H9 (cell line): ENCODE results near the gene HMGCS1. TPM values are rescaled to one million over a fixed set of nuclear protein-coding genes. Genes with fewer than 3 reads are reported as not detected.

Source experiments
- DNase-seq: peaks from one replicate; pipeline ENCODE4 v3.0.0-alpha.2; 2017
- H2AFZ ChIP-seq: one replicate; pipeline ENCODE4 v1.6.1; 2013; ENCODE audit warnings: mild to moderate bottlenecking, low read length, control low read depth, moderate library complexity
- H2AK5ac ChIP-seq: 2 replicates; pipeline ENCODE4 v1.6.1; 2013; ENCODE audit warnings: low read length, control low read depth, mixed read lengths; ENCODE audit not compliant: insufficient read length
- H2BK120ac ChIP-seq: one replicate; pipeline ENCODE4 v1.6.1; 2013; ENCODE audit warnings: low read depth, mild to moderate bottlenecking, low read length, control low read depth, inconsistent platforms; ENCODE audit not compliant: poor library complexity, severe bottlenecking
- H2BK12ac ChIP-seq: 2 replicates; pipeline ENCODE4 v1.6.1; 2013; ENCODE audit warnings: low read length, control low read depth, mixed read lengths, low read depth; ENCODE audit not compliant: insufficient read length
- H2BK15ac ChIP-seq: 2 replicates; pipeline ENCODE4 v1.6.1; 2013; ENCODE audit warnings: low read depth, low read length, control low read depth
- H2BK20ac ChIP-seq: one replicate; pipeline ENCODE4 v1.6.1; 2013; ENCODE audit warnings: low read depth, mild to moderate bottlenecking, low read length, control low read depth, inconsistent platforms; ENCODE audit not compliant: poor library complexity, severe bottlenecking
- H2BK5ac ChIP-seq: 2 replicates; pipeline ENCODE4 v1.6.1; 2013; ENCODE audit warnings: low read length, control low read depth, mixed read lengths; ENCODE audit not compliant: insufficient read length
- H3K14ac ChIP-seq: 2 replicates; pipeline ENCODE4 v1.6.1; 2013; ENCODE audit warnings: low read length, control low read depth; ENCODE audit not compliant: insufficient read depth
- H3K18ac ChIP-seq: 2 replicates; pipeline ENCODE4 v1.6.1; 2013; ENCODE audit warnings: low read depth, mild to moderate bottlenecking, mixed read lengths, low read length, control low read depth; ENCODE audit not compliant: insufficient read length
- H3K23ac ChIP-seq: 2 replicates; pipeline ENCODE4 v1.6.1; 2013; ENCODE audit warnings: low read length, control low read depth, mixed read lengths, low read depth; ENCODE audit not compliant: insufficient read length
- H3K23me2 ChIP-seq: 2 replicates; pipeline ENCODE4 v1.6.1; 2013; ENCODE audit warnings: low read depth, mild to moderate bottlenecking, mixed read lengths, low read length, control low read depth; ENCODE audit not compliant: insufficient read length, poor library complexity, severe bottlenecking
- H3K27ac ChIP-seq: 2 replicates; pipeline ENCODE4 v1.5.1; 2013; ENCODE audit warnings: low read length, control low read depth, mixed read lengths, low read depth; ENCODE audit not compliant: insufficient read length
- H3K27me3 ChIP-seq: 2 replicates; pipeline ENCODE4 v1.6.1; 2013; ENCODE audit warnings: low read length, control low read depth, inconsistent platforms; ENCODE audit not compliant: insufficient read depth
- H3K4ac ChIP-seq: 2 replicates; pipeline ENCODE4 v1.6.1; 2013; ENCODE audit warnings: low read depth, mild to moderate bottlenecking, control low read depth, inconsistent platforms, low read length, moderate library complexity
- H3K4me1 ChIP-seq: 2 replicates; pipeline ENCODE4 v1.6.1; 2013; ENCODE audit warnings: low read length, control low read depth, inconsistent platforms; ENCODE audit not compliant: insufficient read depth
- H3K4me2 ChIP-seq: 2 replicates; pipeline ENCODE4 v1.6.1; 2013; ENCODE audit warnings: low read length, control low read depth, mixed read lengths; ENCODE audit not compliant: insufficient read length, insufficient read depth
- H3K56ac ChIP-seq: 2 replicates; pipeline ENCODE4 v1.6.1; 2013; ENCODE audit warnings: low read depth, mild to moderate bottlenecking, mixed read lengths, low read length, control low read depth; ENCODE audit not compliant: insufficient read length
- H3K79me1 ChIP-seq: 2 replicates; pipeline ENCODE4 v1.6.1; 2013; ENCODE audit warnings: low read depth, mild to moderate bottlenecking, moderate library complexity, low read length, control low read depth, inconsistent platforms; ENCODE audit not compliant: insufficient read depth, poor library complexity, severe bottlenecking
- H3K79me2 ChIP-seq: 2 replicates; pipeline ENCODE4 v1.6.1; 2013; ENCODE audit warnings: low read length, control low read depth, inconsistent platforms; ENCODE audit not compliant: insufficient read depth
- H3K9ac ChIP-seq: 2 replicates; pipeline ENCODE4 v1.6.1; 2013; ENCODE audit warnings: low read length, control low read depth, mixed read lengths; ENCODE audit not compliant: insufficient read length; ENCODE audit errors: extremely low read depth
- H3K9me3 ChIP-seq: one replicate; pipeline ENCODE4 v1.6.1; 2013; ENCODE audit warnings: low read depth, low read length, inconsistent platforms; ENCODE audit not compliant: control insufficient read depth
- H3T11ph ChIP-seq: one replicate; pipeline ENCODE4 v1.6.1; 2013; ENCODE audit warnings: mild to moderate bottlenecking, low read length, control low read depth, inconsistent platforms
- H4K20me1 ChIP-seq: one replicate; pipeline ENCODE4 v1.6.1; 2013; ENCODE audit not compliant: control insufficient read depth, insufficient read length, insufficient read depth
- H4K5ac ChIP-seq: 2 replicates; pipeline ENCODE4 v1.6.1; 2013; ENCODE audit warnings: low read depth, mild to moderate bottlenecking, mixed read lengths, low read length, control low read depth; ENCODE audit not compliant: insufficient read length
- H4K8ac ChIP-seq: replicated peaks from 2 replicates; pipeline ENCODE4 v1.6.1; 2013; ENCODE audit warnings: low read length, control low read depth, mixed read lengths, low read depth; ENCODE audit not compliant: insufficient read length
- H4K91ac ChIP-seq: 2 replicates; pipeline ENCODE4 v1.6.1; 2013; ENCODE audit warnings: low read depth, mild to moderate bottlenecking, moderate library complexity, mixed read lengths, low read length, control low read depth; ENCODE audit not compliant: insufficient read length
- H3K27ac Mint-ChIP-seq, 3 experiments: 2 replicates in 2 of 3; 3 replicates in 1 of 3; pipeline ENCODE4 v1.8.0; 2020 to 2021; ENCODE audit warnings: mixed read lengths in 3 of 3, mild to moderate bottlenecking in 1 of 3, moderate library complexity in 1 of 3
- H3K27me3 Mint-ChIP-seq: 2 replicates; pipeline ENCODE4 v1.8.0; 2021; ENCODE audit warnings: low read depth, mild to moderate bottlenecking, moderate library complexity, mixed read lengths
- H3K36me3 Mint-ChIP-seq, 3 experiments: 2 replicates in 2 of 3; 3 replicates in 1 of 3; pipeline ENCODE4 v1.8.0; 2020 to 2021; ENCODE audit warnings: low read depth in 3 of 3, mixed read lengths in 3 of 3; ENCODE audit not compliant: insufficient read depth in 1 of 3
- H3K4me1 Mint-ChIP-seq, 2 experiments: 2 replicates each; pipeline ENCODE4 v1.8.0; 2020; ENCODE audit warnings: mixed read lengths in 2 of 2
- H3K4me3 Mint-ChIP-seq, 2 experiments: 2 replicates in 1 of 2; 3 replicates in 1 of 2; pipeline ENCODE4 v1.8.0; 2020 to 2021; ENCODE audit warnings: mild to moderate bottlenecking in 2 of 2, mixed read lengths in 2 of 2, moderate library complexity in 1 of 2
- H3K9me3 Mint-ChIP-seq, 2 experiments: 2 replicates in 1 of 2; 3 replicates in 1 of 2; pipeline ENCODE4 v1.8.0; 2020; ENCODE audit warnings: mild to moderate bottlenecking in 2 of 2, mixed read lengths in 2 of 2, moderate library complexity in 1 of 2
- WGBS: extraction: QIAGEN DNeasy Blood & Tissue Kit; methylation state at CpG from one replicate; pipeline ENCODE4 v1.1.7; 2013; ENCODE audit warnings: missing lambda C conversion rate, low lambda C conversion rate, mixed read lengths; ENCODE audit not compliant: insufficient read length; ENCODE audit errors: extremely low coverage; 5-methylcytosine and 5-hydroxymethylcytosine counted together
- total RNA-seq: library from RNA; stranded (reverse); gene quantifications from 2 replicates; pipeline ENCODE4 v1.2.1, GENCODE V29; 2021
- TF ChIP-seq, protein P1 (sequence below): fragments of 200-600 bp; sonication (generic); conservative IDR thresholded peaks from 3 replicates; pipeline ENCODE4 v1.8.0; 2021; ENCODE audit warnings: antibody characterized with exemption, mild to moderate bottlenecking

Gene HMGCS1
- total RNA-seq, 1 experiment from 2014 or later: 147 TPM

DNA sequence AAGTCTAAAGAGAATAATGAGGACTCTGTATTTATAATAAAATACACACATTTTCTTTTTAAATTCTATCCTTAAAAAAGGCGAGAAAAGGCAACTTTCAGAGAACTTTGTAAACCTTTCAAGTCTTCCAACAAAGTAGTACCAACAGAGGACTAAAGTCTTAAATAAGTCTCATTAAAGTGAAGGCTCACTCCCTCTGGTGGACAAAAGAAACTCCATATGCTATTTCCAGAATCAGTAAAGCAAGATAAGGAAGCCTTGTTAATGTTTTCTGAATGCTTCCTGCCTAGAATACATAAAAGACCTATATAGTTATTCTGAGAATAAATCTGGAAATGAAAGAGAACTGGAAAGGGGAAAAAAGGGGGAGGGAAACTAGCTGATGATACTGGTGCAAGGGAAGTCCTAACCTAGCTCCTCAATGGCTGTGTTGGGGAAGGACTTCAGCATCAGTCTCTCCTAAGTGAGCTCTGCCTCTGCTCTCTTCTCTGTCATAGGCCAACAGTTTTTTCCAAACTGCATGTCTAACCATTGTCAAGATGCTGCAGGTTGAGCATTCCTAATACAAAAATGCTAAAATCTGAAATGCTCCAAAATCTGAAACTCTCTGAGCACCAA, 7.2 kb downstream of the HMGCS1 start:
- no peaks in the 10 kb centered on the region for H4K20me1 ChIP-seq
- H4K8ac ChIP-seq: no peak overlapping the region
- H3K4me1 ChIP-seq: peaks cover 5% of the 10 kb centered on the region; the same call in 1 of the 2 replicates
- H3K14ac ChIP-seq: no peak overlapping the region
- H2BK5ac ChIP-seq: no peak overlapping the region
- H3K4me1 Mint-ChIP-seq: peaks cover 57 to 58% of the 10 kb centered on the region in 2 experiments
- H3K27me3 Mint-ChIP-seq: no peaks in the 10 kb centered on the region
- no peak overlapping the region for H3K56ac ChIP-seq
- H3K9ac ChIP-seq: no peak overlapping the region
- H4K91ac ChIP-seq: no peak overlapping the region
- TF ChIP-seq, protein P1, sequence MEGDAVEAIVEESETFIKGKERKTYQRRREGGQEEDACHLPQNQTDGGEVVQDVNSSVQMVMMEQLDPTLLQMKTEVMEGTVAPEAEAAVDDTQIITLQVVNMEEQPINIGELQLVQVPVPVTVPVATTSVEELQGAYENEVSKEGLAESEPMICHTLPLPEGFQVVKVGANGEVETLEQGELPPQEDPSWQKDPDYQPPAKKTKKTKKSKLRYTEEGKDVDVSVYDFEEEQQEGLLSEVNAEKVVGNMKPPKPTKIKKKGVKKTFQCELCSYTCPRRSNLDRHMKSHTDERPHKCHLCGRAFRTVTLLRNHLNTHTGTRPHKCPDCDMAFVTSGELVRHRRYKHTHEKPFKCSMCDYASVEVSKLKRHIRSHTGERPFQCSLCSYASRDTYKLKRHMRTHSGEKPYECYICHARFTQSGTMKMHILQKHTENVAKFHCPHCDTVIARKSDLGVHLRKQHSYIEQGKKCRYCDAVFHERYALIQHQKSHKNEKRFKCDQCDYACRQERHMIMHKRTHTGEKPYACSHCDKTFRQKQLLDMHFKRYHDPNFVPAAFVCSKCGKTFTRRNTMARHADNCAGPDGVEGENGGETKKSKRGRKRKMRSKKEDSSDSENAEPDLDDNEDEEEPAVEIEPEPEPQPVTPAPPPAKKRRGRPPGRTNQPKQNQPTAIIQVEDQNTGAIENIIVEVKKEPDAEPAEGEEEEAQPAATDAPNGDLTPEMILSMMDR: peak; percentile 81
- H2BK120ac ChIP-seq: no peak overlapping the region
- H3K23ac ChIP-seq: no peak overlapping the region
- no peak overlapping the region for H4K5ac ChIP-seq
- no peak overlapping the region for H2BK20ac ChIP-seq
- H2AK5ac ChIP-seq: no peak overlapping the region
- H3K79me1 ChIP-seq: no peaks in the 10 kb centered on the region
- no peak overlapping the region for H2AFZ ChIP-seq
- H2BK12ac ChIP-seq: no peak overlapping the region
- no peak overlapping the region for H3T11ph ChIP-seq
- no peaks in the 10 kb centered on the region for H3K27me3 ChIP-seq
- no peak overlapping the region for H3K18ac ChIP-seq
- DNase-seq: no peak
- H3K4me2 ChIP-seq: peak overlapping the region; percentile 6
- no peaks in the 10 kb centered on the region for H3K23me2 ChIP-seq
- peaks cover 15 to 30% (median 20%) of the 10 kb centered on the region in 3 experiments; a peak in 6 of 7 replicates for H3K36me3 Mint-ChIP-seq
- WGBS: no CpG with 5 or more reads among the region's 1 CpG
- H3K79me2 ChIP-seq: peaks cover 79% of the 10 kb centered on the region
- H3K9me3 ChIP-seq: no peaks in the 10 kb centered on the region
- no peaks in the 10 kb centered on the region for H3K9me3 Mint-ChIP-seq
- no peak overlapping the region for H3K27ac ChIP-seq
- no peak overlapping the region; a peak in 1 of 5 replicates for H3K4me3 Mint-ChIP-seq
- H3K4ac ChIP-seq: no peak overlapping the region
- no peak overlapping the region for H2BK15ac ChIP-seq
- H3K27ac Mint-ChIP-seq: no peak overlapping the region; a peak in 1 of 7 replicates
